ELF-1 (cell line): ENCODE data around the gene HOXD10.

Source experiments
- DNase-seq: peaks from one replicate; pipeline ENCODE4 v3.0.0-alpha.2; 2016; ENCODE audit warnings: low read depth, low spot score

Gene HOXD10

DNA sequence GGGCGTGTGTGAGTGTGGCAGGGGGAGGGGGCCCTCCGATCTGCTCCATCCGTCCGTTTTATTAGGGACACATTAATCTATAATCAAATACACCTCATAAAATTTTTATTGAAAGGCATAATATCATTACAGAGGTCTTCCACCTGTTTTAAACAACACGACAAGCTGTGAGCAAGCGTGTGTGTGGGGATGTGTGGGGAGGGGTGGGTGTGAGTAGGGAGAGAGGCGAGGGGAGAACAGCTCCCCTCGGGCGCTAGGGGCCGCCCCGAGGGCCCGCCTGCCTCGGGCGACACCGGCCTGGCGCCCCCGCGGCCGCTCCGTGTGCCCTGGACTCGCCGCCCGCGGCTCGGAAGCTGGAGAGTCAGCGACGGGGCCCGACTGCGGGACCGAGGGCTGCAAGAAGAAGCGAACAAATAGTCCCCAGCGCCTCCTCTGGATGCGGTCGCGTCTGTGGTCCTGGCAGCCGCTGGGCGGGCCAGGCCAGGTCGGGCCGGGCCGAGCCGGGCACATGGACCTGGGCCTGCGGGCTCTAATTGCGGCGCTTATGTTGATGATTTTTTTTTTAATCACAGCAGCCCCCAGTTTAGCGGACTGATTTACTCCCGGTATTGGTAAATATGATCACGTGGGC lies 5.6 kb downstream of the HOXD10 start:
- peak; percentile 61 for DNase-seq

DNA sequence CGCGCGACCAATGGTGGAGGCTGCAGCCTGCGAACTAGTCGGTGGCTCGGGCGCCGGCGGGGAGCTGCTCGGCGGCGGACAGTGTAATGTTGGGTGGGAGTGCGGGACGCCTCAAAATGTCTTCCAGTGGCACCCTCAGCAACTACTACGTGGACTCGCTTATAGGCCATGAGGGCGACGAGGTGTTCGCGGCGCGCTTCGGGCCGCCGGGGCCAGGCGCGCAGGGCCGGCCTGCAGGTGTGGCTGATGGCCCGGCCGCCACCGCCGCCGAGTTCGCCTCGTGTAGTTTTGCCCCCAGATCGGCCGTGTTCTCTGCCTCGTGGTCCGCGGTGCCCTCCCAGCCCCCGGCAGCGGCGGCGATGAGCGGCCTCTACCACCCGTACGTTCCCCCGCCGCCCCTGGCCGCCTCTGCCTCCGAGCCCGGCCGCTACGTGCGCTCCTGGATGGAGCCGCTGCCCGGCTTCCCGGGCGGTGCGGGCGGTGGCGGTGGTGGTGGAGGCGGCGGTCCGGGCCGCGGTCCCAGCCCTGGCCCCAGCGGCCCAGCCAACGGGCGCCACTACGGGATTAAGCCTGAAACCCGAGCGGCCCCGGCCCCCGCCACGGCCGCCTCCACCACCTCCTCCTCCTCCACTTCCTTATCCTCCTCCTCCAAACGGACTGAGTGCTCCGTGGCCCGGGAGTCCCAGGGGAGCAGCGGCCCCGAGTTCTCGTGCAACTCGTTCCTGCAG lies 6.3 kb downstream of the HOXD10 start, which contains the start of gene HOXD9:
Gene HOXD9, plus strand, starts transcription at position 37 of the 728 bp plus-strand sequence. Its CDS starts 50 bp downstream, at position 87.
- peak; percentile 72 for DNase-seq

GRCh38 chr2:176123411-176124109 lies 7.0 kb downstream of the HOXD10 start:
- DNase-seq: peak; percentile 13

DNA sequence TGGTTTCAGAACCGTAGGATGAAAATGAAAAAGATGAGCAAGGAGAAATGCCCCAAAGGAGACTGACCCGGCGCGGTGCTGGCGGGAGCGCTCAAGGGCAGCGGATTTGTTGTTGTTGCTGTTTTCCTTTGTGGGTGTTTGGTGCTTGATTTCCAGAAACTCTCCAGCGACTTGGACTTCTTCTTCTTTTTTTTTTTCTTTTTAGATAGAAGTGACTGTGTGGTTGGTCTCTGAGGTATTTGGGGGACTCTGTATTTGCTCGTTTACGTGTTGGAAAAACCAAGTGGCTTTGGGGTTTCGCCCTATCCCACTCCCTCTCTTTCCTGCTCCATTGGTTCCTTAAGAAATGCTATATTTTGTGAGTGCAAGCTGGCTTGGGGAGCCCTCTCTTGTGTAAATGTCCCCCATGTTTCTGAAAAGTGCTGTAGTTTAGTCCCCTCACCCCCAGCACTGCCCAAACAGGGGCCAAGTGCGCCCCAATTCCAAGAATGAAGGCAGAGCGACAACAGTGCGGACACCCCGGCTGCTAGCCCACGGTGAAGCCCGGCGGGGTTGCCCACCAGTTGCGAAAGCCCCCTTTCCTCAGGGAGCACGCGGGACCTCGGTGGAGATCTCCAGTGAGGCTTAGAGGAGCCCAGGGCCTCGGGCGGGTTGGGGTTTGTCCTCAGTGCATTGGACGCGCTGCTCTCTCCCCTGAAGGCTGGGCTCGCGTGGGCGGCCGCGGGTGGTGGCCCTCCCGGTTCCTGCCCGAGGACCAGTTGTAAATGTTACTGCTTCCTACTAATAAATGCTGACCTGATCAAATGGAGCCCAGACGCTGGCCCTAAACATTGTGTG lies 7.8 kb downstream of the HOXD10 start:
- DNase-seq: peak; percentile 5

DNA sequence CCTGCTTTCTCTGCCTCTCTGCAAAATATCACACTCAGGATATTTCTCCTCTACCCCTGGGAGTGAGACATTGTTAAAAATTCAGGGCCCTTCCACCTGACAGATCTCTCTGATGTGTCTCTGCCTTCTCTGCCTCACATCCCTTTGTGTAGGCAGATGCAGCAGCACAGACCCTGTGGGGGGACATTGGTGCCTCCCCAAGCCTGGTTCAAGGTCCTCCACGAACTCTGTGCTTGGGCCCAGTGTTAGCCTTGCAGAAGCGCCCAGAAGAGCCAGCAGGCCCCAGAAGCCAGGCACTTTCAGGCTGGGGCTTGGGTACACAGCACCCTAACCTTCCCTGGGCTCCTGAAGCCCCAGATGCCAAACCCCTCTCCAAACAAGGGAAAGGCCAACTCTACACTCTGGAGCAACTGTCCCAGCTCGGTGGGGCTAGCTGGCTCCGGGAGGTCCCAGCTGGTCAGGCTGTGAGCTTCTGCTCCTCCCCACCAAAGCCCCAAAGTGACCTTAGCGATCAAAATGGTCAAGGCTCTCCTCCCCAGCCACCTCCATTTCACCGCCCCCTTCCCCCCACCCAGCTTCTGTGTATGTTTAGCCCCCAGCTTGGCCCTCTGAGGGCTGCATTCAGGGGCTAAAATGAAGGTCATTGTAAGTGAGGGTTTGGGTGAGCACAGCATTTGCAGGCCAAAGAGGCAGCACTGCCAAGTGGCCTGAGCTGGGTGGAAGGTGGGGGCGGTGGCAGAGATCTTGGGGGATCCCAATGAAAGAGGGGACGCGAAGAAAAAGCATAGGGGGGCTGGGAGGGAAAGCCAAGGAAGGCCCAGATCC lies 8.6 kb downstream of the HOXD10 start:
- no peak for DNase-seq

DNA sequence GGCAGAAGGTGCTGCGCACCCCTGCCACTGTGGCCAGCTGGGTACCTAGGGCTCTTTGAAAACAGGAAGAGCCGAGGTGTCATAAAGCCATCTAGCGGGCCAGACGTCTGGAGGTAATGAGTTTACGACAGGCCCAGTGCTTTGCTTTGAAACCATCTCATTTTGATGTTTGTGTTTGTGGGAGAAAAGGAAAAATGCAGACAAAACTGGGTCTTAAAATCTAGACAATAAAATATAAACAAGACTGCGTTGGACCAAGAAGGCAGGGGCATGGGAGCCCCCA lies 9.1 kb downstream of the HOXD10 start:
- DNase-seq: peak; percentile 17

GRCh38 chr2:176126929-176127773 lies 10.6 kb downstream of the HOXD10 start:
- DNase-seq: peak; percentile 53

DNA sequence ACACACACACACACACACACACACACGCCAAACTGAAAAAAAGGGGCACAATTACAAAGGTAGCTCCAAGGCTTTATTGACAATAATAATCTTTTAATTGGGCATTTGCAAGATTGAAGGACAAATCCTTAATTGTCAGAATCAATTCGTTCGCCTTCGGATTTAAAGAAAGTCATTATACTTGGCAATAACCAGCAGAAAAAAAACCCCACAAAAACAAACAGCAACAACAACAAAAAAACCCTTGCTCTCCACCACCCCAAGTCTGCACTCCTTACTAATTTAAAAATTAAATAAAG lies 11.1 kb downstream of the HOXD10 start:
- DNase-seq: no peak

GRCh38 chr2:176128172-176128981 lies 11.8 kb downstream of the HOXD10 start:
- peak; percentile 81 for DNase-seq

GRCh38 chr2:176128982-176129796 lies 12.6 kb downstream of the HOXD10 start, which contains the start of gene HOXD8:
Gene HOXD8, plus strand, starts transcription at chr2:176129705. Its CDS starts 662 bp downstream, at chr2:176130367.
- peak; percentile 65 for DNase-seq

DNA sequence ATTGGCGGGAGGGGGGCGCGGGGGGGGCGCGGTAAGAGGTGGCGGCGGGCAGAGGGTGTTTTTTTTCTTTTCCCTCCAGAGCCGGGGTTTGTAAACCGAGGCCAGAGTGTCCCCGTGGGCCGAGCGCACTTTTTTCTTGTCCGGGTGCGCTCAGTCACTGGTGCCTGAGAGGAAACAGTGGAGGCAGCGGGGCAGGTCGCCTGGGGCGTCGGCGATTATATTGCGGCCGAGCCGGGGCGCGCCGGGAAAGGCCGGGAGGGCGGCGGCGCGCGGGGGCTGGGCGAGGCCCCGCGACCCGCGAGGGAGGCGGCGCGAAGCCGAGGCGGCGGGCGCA lies 13.2 kb downstream of the HOXD10 start:
- DNase-seq: no peak

DNA sequence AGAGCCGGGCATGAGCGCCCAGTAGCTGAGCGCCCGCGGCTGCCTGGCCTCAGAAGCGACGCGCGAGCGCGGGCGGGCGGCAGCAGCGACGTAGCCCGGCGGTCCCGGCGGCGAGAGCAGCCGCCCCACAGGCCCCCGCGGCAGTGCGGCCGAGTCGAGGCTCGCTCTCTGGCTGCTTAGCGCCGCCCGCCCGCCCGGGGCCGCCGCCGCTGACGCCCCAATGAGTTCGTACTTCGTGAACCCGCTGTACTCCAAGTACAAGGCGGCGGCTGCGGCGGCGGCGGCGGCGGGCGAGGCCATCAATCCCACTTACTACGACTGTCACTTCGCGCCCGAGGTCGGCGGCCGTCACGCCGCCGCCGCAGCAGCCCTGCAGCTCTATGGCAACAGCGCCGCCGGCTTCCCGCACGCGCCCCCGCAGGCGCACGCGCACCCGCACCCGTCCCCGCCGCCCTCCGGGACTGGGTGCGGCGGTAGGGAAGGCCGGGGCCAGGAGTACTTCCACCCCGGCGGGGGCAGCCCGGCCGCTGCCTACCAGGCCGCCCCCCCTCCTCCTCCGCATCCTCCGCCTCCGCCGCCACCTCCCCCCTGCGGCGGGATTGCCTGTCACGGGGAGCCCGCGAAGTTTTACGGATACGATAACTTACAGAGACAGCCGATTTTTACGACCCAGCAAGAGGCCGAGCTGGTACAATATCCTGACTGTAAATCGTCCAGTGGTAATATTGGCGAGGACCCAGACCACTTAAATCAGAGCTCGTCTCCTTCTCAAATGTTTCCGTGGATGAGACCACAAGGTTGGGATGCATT lies 13.8 kb downstream of the HOXD10 start:
- no peak for DNase-seq

- DNase-seq: no peak
Observed at GRCh38 chr2:176130957-176131847, 14.6 kb downstream of the HOXD10 start.

GRCh38 chr2:176131848-176132158 lies 15.2 kb downstream of the HOXD10 start:
- no peak for DNase-seq

DNA sequence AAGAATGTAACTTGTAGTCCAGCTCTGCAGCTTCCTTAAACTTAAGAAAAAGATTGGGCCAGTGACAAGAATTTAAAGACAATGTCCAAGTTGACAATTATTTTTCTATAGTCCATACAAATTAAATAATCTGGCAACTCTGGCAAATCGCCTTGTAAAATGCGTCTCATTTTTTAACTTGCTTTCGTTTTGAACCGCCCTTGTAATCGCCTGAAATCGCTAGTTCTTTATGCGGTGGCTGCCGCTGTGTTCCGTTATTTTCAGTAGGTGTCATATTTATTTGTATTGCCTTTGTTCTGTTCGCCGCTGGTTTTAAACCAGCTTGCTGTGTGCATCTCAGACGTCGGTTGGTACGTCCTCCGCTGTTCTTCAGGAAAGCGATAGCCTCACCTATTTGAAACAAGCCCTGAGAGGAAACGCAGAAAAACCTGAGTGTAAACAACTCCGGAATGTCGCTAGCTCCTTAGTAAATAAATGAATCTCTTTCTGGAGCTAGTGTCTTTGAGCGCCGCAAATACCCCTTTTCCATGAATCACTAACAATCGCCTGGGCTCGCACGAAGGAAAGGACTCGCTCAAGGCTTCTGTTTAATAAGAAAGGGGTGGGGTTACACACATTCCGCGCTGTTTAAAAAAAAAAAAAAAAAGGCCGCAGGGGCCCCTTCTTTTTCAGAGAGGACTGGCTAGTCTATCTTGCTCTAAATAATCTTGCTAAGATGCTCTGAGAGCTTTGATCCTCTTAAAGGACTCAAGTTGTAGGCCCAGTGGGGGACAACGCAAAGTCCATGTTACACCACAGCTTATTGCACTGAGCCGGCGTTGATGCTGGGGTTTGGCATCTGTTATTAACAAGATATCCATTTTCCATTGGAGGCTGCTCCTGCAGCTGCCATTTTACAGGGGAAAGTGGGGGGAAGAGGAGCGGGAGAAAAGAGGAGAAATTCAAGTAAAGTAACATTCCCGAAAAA lies 15.9 kb downstream of the HOXD10 start:
- DNase-seq: peak; percentile 63

GRCh38 chr2:176133389-176133788 lies 16.8 kb downstream of the HOXD10 start:
- DNase-seq: no peak
